Parathyroid adenoma (tissue), 2 donors: ENCODE data around the gene TBK1.

ENCODE experiments used
- H2AFZ ChIP-seq: fragments of 300-600 bp; sonication (generic); one replicate; pipeline ENCODE4 v1.7.0; 2017; ENCODE audit warnings: antibody characterized with exemption, mild to moderate bottlenecking
- H3K27ac ChIP-seq: fragments of 300-600 bp; sonication (generic); one replicate; pipeline ENCODE4 v1.7.0; 2017
- H3K27me3 ChIP-seq: fragments of 300-600 bp; sonication (generic); one replicate; pipeline ENCODE4 v1.7.0; 2017; ENCODE audit warnings: low read length; ENCODE audit not compliant: control insufficient read depth, insufficient read depth
- H3K36me3 ChIP-seq: fragments of 300-600 bp; sonication (generic); one replicate; pipeline ENCODE4 v1.7.0; 2017; ENCODE audit warnings: low read length; ENCODE audit not compliant: control insufficient read depth, insufficient read depth
- H3K4me1 ChIP-seq: fragments of 300-600 bp; sonication (generic); one replicate; pipeline ENCODE4 v1.7.0; 2017; ENCODE audit warnings: control low read depth
- H3K4me2 ChIP-seq: fragments of 300-600 bp; sonication (generic); one replicate; pipeline ENCODE4 v1.7.0; 2017; ENCODE audit warnings: low read length
- H3K4me3 ChIP-seq: fragments of 300-600 bp; sonication (generic); one replicate; pipeline ENCODE4 v1.7.0; 2017; ENCODE audit warnings: low read depth, low read length
- H3K79me2 ChIP-seq: fragments of 300-600 bp; sonication (generic); one replicate; pipeline ENCODE4 v1.7.0; 2017; ENCODE audit warnings: control low read depth
- H3K9ac ChIP-seq: fragments of 300-600 bp; sonication (generic); one replicate; pipeline ENCODE4 v1.7.0; 2017; ENCODE audit warnings: mild to moderate bottlenecking
- H3K9me3 ChIP-seq: fragments of 300-600 bp; sonication (generic); one replicate; pipeline ENCODE4 v1.7.0; 2017; ENCODE audit warnings: low read length; ENCODE audit not compliant: control insufficient read depth
- TF ChIP-seq, protein P1 (sequence below): fragments of 300-600 bp; sonication (generic); IDR thresholded peaks from one replicate; pipeline ENCODE4 v1.7.0; 2017; ENCODE audit warnings: antibody characterized with exemption, mild to moderate bottlenecking
- donor health status: primary hyperparathyroidism.

The TBK1 gene

DNA sequence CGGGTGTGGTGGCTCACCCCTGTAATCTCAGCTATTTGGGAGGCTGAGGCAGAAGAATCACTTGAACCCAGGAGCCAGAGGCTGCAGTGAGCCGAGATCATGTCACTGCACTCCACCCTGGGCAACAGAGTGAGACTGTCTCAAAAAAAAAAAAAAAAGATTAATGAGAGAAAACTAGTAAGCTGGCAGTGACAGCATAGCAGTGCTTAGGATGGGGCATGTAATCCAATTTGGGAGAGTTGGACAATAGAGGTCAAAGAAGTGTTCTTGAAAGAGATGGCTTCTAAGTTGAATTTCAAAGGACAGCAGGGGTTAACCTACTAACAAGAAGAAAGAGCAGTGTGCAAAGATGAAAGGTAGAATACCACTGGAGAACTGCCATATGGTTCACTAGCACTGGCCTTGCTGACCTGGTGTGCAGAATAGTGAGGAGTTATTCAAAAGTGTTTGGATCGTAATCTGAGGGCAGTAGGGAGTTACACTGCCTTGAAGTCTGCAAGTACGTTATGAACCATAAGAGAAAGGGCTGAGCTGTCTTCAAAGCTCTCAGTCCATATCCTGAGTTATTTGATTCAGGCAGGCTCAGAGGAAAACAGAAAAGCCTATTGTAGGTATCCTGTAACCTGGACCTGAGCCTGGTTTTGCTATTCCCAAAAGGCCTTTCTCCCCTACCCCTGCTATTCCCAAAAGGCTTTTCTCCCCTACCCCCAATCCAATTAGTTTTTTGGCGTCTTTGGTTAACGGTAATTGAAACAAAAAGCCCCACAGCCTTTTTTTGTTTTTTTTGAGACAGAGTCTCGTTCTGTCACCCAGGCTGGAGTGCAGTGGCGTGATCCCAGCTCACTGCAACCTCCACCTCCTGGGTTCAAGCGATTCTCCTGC is 44.3 kb upstream of the TBK1 start:
- H3K79me2 ChIP-seq, result peaks cover 27% of the 10 kb centered on the region
- H2AFZ ChIP-seq, result no peak overlapping the region
- H3K9me3 ChIP-seq, result no peaks in the 10 kb centered on the region
- H3K9ac ChIP-seq, result no peak overlapping the region
- peaks cover 7% of the 10 kb centered on the region for H3K4me1 ChIP-seq
- TF ChIP-seq, protein P1, sequence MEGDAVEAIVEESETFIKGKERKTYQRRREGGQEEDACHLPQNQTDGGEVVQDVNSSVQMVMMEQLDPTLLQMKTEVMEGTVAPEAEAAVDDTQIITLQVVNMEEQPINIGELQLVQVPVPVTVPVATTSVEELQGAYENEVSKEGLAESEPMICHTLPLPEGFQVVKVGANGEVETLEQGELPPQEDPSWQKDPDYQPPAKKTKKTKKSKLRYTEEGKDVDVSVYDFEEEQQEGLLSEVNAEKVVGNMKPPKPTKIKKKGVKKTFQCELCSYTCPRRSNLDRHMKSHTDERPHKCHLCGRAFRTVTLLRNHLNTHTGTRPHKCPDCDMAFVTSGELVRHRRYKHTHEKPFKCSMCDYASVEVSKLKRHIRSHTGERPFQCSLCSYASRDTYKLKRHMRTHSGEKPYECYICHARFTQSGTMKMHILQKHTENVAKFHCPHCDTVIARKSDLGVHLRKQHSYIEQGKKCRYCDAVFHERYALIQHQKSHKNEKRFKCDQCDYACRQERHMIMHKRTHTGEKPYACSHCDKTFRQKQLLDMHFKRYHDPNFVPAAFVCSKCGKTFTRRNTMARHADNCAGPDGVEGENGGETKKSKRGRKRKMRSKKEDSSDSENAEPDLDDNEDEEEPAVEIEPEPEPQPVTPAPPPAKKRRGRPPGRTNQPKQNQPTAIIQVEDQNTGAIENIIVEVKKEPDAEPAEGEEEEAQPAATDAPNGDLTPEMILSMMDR, result no peak
- no peak overlapping the region for H3K4me3 ChIP-seq
- no peak overlapping the region for H3K27ac ChIP-seq
- H3K4me2 ChIP-seq, result no peak overlapping the region
- no peaks in the 10 kb centered on the region for H3K36me3 ChIP-seq
- H3K27me3 ChIP-seq, result no peaks in the 10 kb centered on the region

DNA sequence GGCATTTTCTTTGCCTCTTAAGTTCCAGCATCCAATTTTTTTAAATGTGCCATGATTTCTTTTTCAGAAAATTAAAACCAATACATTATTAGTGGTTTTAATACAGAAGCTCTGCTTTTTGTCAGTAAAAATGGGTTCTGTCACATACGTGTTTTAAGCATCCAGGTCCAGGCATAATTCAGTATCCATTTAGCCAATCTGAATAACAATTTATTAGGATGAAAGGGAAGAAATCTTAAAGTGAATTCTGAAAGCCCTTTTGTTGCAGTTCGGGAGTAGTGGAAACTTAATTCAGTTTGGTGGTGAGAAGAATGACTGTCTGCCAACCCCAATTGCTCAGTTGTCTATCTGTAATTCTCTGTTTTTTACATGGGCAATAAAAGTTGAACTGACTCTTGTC is 40.5 kb upstream of the TBK1 start:
- Histone ChIP-seq H3K79me2 (peaks cover 12% of the 10 kb centered on the region), H3K27me3 (no peaks in the 10 kb centered on the region)

DNA sequence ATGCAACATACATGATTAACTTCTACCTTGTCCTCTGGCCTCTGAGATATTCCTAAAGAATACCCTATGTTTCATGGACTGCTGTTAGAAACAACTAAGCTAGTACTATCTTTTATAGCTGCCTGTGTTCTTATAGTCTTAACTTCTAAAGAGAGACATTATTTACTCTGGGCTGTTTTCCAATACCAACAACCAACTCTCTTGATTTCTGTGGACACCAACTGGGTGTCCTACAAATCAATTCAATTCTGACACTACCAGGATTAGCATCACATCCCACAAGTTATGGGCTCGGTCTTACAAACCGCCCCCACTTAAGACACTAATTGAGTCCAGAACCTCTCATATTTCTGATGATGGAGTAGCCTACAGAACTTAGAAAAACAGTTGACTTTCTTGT is 39.5 kb upstream of the TBK1 start:
- H3K4me2 ChIP-seq, result no peak overlapping the region
- H3K79me2 ChIP-seq, result peaks cover 4% of the 10 kb centered on the region
- H3K9me3 ChIP-seq, result no peaks in the 10 kb centered on the region
- no peaks in the 10 kb centered on the region for H3K36me3 ChIP-seq
- H3K27me3 ChIP-seq, result no peaks in the 10 kb centered on the region
- H3K4me3 ChIP-seq, result no peak overlapping the region
- H3K9ac ChIP-seq, result no peak overlapping the region
- H3K4me1 ChIP-seq, result peaks cover 4% of the 10 kb centered on the region
- TF ChIP-seq, protein P1, result no peak
- H2AFZ ChIP-seq, result no peak overlapping the region
- no peak overlapping the region for H3K27ac ChIP-seq

More for the DNA sequence above, 40.5 kb upstream of the TBK1 start:
- H3K9me3 ChIP-seq, result no peaks in the 10 kb centered on the region
- H3K9ac ChIP-seq, result no peak overlapping the region
- H3K36me3 ChIP-seq, result no peaks in the 10 kb centered on the region
- H3K4me3 ChIP-seq, result no peak overlapping the region
- H3K4me1 ChIP-seq, result peaks cover 4% of the 10 kb centered on the region
- no peak overlapping the region for H3K27ac ChIP-seq
- no peak overlapping the region for H2AFZ ChIP-seq
- H3K4me2 ChIP-seq, result no peak overlapping the region
- TF ChIP-seq, protein P1, result no peak

DNA sequence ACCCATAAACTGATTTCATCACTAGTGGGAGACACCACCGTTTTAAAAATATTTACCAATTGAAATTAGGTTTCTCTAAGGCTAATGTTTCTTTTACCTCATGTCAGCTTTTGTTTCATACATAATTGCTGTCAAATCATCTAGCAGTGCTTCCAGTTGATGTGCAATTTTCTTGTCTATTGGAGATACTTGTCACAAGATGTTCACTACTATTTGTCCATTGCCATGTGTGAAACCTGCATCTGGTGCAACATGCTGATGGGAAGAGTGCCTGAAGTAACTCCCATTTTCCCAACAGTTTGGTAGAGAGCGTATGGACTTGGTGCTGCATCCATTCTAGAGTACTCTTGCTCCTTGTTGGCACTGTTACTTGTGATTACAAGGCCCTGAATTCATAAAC is 38.0 kb upstream of the TBK1 start:
- Histone ChIP-seq H3K27ac (no peak overlapping the region), H3K27me3 (no peaks in the 10 kb centered on the region), H3K4me3 (no peak overlapping the region), H3K4me1 (no peaks in the 10 kb centered on the region), H2AFZ (no peak overlapping the region), H3K9ac (no peak overlapping the region), H3K4me2 (no peak overlapping the region), H3K9me3 (no peaks in the 10 kb centered on the region), H3K79me2 (no peaks in the 10 kb centered on the region), H3K36me3 (no peaks in the 10 kb centered on the region)
- TF ChIP-seq, protein P1, result no peak

DNA sequence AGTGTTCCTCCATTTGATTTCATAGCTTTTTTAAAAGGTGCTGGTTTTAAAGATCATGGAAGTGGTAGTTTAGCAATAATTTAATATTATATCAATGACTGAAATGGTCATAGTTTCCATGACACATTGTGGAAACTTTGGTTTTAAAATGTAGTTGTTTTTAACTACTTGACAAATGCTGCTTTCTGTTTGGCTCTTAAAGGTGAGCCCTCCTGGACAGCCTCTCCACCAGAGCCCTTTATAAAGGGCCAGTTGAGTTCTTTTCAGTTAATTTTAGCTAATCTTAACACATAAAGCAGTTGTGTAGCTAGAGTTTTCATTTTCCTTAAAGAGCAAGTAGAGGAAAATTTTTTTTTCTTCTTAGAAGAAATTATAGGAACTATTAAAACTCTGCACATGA is 33.7 kb upstream of the TBK1 start:
- TF ChIP-seq, protein P1, result no peak
- Histone ChIP-seq H3K79me2 (no peaks in the 10 kb centered on the region), H3K36me3 (no peaks in the 10 kb centered on the region)

More for the DNA sequence above, 33.7 kb upstream of the TBK1 start:
- Histone ChIP-seq H3K9ac (no peak overlapping the region), H2AFZ (no peak overlapping the region), H3K27ac (no peak overlapping the region), H3K9me3 (no peaks in the 10 kb centered on the region), H3K4me1 (no peaks in the 10 kb centered on the region), H3K27me3 (no peaks in the 10 kb centered on the region), H3K4me2 (no peak overlapping the region), H3K4me3 (no peak overlapping the region)
